HG03432 (cell line): Measurements from ENCODE around the gene NOL4L.
"Not testable (repeated sequence)": the region's sequence is repeated elsewhere in the genome, so short reads cannot be mapped to it uniquely, and the experiment has no call there.

Experiments used
- ATAC-seq: cut with Tn5 transposase; IDR thresholded peaks from one replicate; pipeline ENCODE4 v1.9.1; 2021; ENCODE audit warnings: mild to moderate bottlenecking, moderate library complexity; ENCODE audit not compliant: unreplicated experiment

The NOL4L gene

DNA sequence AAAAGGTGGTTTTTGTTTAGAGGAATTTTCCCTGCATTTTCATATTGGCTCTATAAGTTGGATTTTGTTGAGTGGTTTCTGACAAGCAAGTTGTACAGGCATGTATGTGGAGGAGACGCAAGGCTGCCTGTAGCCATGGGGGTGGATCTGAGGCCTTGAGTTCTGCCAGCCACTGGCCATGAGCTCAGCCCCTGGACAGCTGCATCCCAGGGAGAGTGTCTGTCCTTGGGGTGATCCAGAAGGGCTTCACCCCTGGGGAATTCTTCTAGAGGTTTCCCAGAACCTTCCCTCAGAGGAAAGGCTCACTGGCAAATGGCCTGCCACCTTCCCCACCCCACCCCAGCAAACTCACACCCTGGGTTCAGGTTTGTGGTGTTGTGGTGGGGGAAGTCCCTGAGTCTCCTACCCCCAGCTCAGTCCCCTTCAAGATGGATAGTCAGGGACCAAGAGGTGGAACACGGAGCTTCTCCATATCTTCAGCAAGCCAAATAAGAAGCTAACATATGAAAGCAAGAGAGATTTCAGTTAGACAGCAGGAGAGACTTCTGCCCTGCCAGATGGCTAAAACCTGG lies 11.6 kb upstream of the NOL4L start:
- ATAC-seq, result no peak

- ATAC-seq, result no peak
Observed at GRCh38 chr20:32595143-32595542, 10.0 kb upstream of the NOL4L start.

DNA sequence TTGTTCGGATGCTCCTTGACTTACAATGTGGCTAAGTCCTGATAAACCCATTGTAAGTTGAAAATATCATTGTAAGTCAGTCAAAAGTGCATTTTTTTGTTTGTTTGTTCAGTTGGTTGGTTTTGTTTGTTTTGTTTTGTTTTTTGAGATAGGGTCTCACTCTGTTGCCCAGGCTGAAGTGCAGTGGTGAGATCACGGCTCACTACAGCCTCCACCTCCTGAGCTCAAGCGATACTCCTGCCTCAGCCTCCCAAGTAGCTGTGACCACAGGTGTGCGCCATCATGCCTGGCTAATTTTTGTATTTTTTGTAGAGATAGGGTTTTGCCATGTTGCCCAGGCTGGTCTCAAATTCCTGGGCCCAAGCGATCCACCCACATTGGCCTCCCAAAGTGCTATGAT lies 9.5 kb upstream of the NOL4L start:
- not testable (repeated sequence) for ATAC-seq

DNA sequence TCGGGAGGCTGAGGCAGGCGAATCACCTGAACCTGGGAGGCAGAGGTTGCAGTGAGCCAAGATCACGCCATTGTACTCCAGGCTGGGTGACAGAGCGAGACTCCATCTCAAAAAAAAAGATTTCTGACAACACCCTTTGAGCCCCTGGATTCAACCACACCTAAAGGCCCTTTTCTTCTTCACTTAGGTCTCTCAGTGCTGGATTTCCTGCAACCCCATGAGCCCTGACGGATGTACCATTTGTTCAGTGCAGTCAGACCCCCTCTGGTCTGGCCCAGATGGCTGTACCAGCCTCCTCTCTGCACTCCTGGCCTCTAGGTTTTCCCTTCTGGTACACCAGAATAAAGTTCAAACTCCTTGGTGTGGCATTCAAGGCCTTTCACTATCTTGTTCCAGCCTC lies 9.1 kb upstream of the NOL4L start:
- no peak for ATAC-seq

DNA sequence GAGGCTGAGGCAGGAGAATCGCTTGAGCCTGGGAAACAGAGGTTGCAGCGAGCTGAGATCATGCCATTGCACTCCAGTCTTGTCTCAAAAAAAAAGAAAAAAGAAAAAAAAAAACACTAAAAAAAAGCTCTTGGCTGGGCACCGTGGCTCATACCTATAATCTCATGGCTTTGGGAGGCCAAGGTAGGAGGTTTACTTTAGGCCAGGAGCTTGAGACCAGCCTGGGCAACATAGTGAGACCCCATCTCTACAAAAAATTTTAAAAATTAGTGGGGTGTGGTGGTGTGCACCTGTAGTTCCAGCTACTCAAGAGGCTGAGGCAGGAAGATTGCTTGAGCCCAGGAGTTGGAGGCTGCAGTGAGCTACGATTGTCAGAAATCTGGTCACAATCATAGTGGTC lies 7.5 kb upstream of the NOL4L start:
- not testable (repeated sequence) for ATAC-seq

DNA sequence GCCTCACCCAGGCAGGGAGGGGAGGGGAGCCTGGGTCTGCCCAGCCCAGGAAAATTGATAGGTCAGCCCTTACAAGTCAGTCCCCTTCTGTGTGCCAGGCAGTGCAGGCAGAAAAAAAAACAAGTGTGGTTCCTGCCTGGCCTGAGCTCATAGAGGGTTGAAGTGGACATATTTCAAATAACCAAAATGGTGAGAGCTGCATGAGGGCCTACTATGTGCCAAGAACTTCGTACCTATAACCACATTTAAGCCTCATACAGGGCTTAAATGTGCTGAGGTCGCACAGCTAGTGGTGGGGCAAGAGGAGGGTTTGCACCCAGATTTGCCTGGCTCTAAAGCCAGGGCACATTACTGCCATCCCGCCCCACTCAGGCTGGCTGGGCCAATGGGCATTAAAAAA lies 6.9 kb upstream of the NOL4L start:
- ATAC-seq, result no peak

GRCh38 chr20:32589769-32590168 lies 4.6 kb upstream of the NOL4L start:
- no peak for ATAC-seq

GRCh38 chr20:32589256-32589655 lies 4.1 kb upstream of the NOL4L start:
- no peak for ATAC-seq

GRCh38 chr20:32588040-32588439 lies 2.9 kb upstream of the NOL4L start:
- ATAC-seq, result no peak

- no peak for ATAC-seq
Observed at GRCh38 chr20:32586291-32586690, 1.2 kb upstream of the NOL4L start.

DNA sequence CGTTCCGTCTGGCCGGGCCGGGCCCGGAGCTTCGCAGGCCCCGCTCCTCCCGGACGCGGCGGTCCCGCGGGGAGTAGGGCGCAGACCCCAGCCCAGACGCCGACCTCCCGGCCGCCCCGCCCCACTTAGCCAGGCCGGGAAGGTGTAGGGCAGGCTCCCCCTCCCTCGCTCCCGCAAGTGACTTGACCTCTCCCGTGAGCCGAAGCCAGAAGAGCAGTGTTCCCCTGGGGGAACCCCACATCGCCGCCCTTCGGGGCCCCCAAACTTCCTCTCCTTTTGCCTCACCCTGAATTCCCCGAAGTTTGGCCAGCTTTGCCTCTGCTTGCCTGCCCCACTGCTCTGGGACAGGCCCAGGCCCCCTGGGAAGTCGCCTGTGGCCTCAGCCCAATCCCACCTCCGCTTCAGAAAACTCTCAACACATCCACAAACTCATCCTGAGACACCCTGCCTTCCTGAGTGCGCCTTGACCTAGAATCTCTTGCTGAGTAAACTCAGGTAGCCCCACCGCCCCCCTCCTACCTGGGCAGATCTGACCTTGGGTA lies 524 bp upstream of the NOL4L start:
- ATAC-seq, result no peak

GRCh38 chr20:32583581-32584070 lies 1.5 kb downstream of the NOL4L start:
- ATAC-seq, result no peak

DNA sequence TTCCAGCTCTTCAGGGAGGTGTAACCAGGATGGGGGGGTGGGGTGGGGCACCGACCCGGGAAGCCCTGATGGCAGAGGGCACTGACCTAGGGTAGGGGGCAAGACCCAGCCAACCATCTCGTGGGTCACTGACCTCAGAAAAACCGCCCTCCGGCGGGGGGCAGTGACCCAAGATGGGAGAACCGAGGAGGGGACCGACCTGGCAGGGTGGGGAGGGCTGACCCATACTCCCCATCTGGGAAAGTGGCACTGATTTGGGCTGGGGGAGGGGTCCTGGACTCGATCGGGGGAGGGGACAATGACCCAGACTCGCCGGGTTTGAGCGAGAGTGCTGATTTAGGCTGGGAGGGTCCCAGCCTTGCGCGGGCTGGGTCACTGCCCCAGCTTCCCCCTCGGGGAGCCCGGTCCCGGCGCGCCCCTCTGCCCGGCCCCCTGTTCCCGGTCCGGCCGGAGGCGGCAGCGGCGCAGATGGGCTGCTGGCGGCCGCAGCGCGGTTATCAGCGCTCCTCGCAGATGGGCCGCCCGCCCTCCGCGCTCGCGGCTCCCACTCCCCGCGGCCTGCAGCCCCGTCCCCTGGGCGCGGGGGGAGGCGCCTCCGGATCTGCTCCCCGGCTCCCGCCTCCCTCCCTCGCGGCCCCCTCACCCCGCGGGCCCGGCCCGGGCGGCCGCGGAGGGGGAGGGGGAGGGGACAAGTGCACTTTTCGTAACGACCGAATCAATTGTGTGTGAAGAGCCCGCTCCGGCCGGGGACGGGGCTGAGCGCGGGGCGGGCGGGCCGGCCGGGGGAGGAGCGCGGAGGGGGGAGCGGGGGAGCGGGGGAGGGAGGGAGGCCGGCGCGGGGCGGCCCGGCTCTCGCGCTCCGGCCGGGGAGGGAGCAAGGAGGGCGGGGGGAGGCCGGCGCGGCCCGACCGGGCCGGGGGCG lies 2.2 kb downstream of the NOL4L start:
- no peak for ATAC-seq

GRCh38 chr20:32581839-32582658 lies 3.1 kb downstream of the NOL4L start:
- ATAC-seq, result no peak

GRCh38 chr20:32580970-32581838 lies 3.9 kb downstream of the NOL4L start:
- ATAC-seq, result no peak

DNA sequence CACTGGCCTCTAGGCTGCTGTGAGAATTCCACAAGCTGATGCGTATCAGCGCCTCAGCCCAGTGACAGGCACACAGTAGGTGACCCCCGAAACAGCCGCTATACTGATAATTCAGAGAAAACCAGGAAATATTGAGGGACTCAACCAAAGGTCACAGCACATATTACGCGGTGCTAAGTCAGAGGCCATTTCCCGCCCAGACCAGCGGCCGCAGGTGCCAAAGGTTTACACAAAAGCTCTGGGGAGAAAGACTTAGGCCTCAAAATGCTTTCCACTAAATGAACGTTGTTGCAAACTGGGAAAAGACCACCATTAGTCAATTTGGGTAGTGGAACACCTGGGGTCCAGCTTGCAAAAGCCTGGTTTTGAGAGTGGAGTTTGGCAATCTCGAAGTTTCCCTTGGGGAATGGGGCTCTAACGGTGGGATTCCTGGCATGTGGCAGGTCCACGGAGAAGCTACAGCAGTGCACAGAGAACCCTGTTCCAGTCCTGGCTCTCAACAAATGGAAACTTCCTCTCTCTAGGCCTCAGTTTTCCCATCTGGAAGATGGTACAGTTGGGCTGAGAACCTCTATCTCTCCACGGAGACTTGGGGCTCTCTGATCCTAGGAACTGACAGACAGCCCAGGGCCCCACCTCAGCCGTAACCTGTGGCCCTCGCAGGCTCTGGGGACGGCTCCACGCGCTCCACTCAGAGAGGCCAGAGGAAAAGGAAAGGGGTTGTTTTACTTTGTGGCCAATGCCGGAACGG lies 4.7 kb downstream of the NOL4L start:
- ATAC-seq, result no peak

- no peak for ATAC-seq
Observed at GRCh38 chr20:32578840-32579390, 6.2 kb downstream of the NOL4L start.

GRCh38 chr20:32578062-32578461 lies 7.1 kb downstream of the NOL4L start:
- not testable (repeated sequence) for ATAC-seq

GRCh38 chr20:32577657-32578056 lies 7.5 kb downstream of the NOL4L start:
- ATAC-seq, result no peak
